ENCODE measurements around the gene HEXIM2. TPM values are rescaled to one million over a fixed set of nuclear protein-coding genes. Genes with fewer than 3 reads are reported as not detected.

Gene HEXIM2
- total and polyA plus RNA-seq, 2 of the 13 experiments (the other 11 are each of a cell fraction or from before 2014, with no cell fraction given), result 27.1 to 32.4 TPM

DNA sequence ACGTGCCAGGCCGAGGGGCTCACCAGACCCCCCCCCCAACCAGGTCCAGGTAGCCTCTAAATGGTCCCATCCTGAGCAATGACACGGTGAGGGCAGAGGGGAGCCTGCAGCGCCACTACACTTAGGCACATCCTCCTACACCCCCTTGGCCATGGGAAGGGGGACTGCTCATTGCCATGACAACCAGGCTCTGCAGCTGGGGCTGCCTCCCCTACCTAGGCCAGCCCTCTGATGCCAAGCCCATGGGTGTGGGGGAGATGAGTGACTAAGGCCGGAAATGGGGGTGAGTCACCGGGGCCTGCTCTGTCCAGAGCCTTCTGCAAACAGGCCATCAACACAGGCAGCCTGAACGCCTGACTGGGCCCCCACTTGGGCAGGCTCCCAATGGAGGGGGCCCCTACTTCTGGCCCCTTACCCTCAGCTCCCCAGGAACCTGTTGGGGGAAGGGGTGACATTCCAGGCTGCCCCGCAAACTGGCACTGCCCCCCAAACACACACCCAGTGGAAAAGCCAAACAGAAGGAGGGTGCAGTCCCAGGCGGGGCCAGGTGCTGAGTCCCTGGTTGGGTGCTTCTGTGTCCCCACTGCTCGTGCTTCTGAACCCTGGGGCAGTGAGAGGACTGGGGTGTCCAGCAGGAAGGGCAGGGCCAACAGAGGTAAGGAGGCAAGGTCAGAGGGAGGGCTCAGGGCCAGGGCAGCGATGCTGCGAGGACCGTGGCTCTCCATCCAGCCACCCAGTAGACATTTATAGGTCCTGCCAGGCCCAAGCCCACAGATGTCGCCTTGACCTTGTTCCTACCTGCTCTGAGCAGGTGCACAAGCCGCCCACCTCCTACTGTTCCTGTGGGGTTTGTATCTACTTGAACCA lies 37.5 kb upstream of the HEXIM2 start (continued):
- TF ChIP-seq, protein P1, sequence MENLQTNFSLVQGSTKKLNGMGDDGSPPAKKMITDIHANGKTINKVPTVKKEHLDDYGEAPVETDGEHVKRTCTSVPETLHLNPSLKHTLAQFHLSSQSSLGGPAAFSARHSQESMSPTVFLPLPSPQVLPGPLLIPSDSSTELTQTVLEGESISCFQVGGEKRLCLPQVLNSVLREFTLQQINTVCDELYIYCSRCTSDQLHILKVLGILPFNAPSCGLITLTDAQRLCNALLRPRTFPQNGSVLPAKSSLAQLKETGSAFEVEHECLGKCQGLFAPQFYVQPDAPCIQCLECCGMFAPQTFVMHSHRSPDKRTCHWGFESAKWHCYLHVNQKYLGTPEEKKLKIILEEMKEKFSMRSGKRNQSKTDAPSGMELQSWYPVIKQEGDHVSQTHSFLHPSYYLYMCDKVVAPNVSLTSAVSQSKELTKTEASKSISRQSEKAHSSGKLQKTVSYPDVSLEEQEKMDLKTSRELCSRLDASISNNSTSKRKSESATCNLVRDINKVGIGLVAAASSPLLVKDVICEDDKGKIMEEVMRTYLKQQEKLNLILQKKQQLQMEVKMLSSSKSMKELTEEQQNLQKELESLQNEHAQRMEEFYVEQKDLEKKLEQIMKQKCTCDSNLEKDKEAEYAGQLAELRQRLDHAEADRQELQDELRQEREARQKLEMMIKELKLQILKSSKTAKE (CRISPR knock-in tag; IDR thresholded peaks at IDR 0.05; ENCODE audit: borderline replicate concordance), result peak; percentile 64; the same call in 1 of the 2 replicates
- TF ChIP-seq ZNF691 (CRISPR knock-in tag; IDR thresholded peaks at IDR 0.05; ENCODE audit: borderline replicate concordance, low read depth), result peak; percentile 87; the same call in 1 of the 2 replicates
- TF ChIP-seq RARG (CRISPR knock-in tag; IDR thresholded peaks at IDR 0.05; ENCODE audit: low read depth), result no peak
- no peak for TF ChIP-seq KLF9 (CRISPR knock-in tag; IDR thresholded peaks at IDR 0.05; ENCODE audit: low read depth)
- no peak for TF ChIP-seq GPBP1L1 (CRISPR knock-in tag; IDR thresholded peaks at IDR 0.05)
- TF ChIP-seq ZNF672 (CRISPR knock-in tag; IDR thresholded peaks at IDR 0.05), result no peak
- 0 out of 2 replicates have a peak, but pooled peaks have one; percentile 28 for TF ChIP-seq ZNF276 (CRISPR knock-in tag; IDR thresholded peaks at IDR 0.05; ENCODE audit: low read depth)
- TF ChIP-seq ZKSCAN5 (CRISPR knock-in tag; IDR thresholded peaks at IDR 0.05), result no peak
- no peak for TF ChIP-seq NONO (IDR thresholded peaks at IDR 0.05)
- TF ChIP-seq NONO (CRISPR knock-in tag; conservative IDR thresholded peaks at IDR 0.05), result no peak
- no peak for TF ChIP-seq SRY (CRISPR knock-in tag; IDR thresholded peaks at IDR 0.05)
- no peak; the same call in 1 of the 2 replicates for TF ChIP-seq ZNF891 (CRISPR knock-in tag; IDR thresholded peaks at IDR 0.05)
- 0 out of 2 replicates have a peak, but pooled peaks have one; percentile 13 for TF ChIP-seq NRL (CRISPR knock-in tag; IDR thresholded peaks at IDR 0.05; ENCODE audit: borderline replicate concordance)
- TF ChIP-seq AHR (CRISPR knock-in tag; IDR thresholded peaks at IDR 0.05), result peak; percentile 23; the same call in 1 of the 2 replicates
- no peak for TF ChIP-seq ZNF709 (CRISPR knock-in tag; IDR thresholded peaks at IDR 0.05)
- TF ChIP-seq ZBTB3 (CRISPR knock-in tag; IDR thresholded peaks at IDR 0.05; ENCODE audit: borderline replicate concordance, low read depth), result 0 out of 2 replicates have a peak, but pooled peaks have one; percentile 33
- TF ChIP-seq, protein P2, sequence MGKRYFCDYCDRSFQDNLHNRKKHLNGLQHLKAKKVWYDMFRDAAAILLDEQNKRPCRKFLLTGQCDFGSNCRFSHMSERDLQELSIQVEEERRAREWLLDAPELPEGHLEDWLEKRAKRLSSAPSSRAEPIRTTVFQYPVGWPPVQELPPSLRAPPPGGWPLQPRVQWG (CRISPR knock-in tag; IDR thresholded peaks at IDR 0.05; ENCODE audit: borderline replicate concordance, low read depth), result no peak
- no peak for TF ChIP-seq ZNF549 (CRISPR knock-in tag; IDR thresholded peaks at IDR 0.05)
- TF ChIP-seq RAD51 (IDR thresholded peaks at IDR 0.05; ENCODE audit: borderline replicate concordance), result no peak
- no peak for TF ChIP-seq RFXAP (CRISPR knock-in tag; IDR thresholded peaks at IDR 0.05; ENCODE audit: borderline replicate concordance)
- TF ChIP-seq SNRNP70 (IDR thresholded peaks at IDR 0.05; ENCODE audit: low read depth, low read length), result no peak
- peak; percentile 66; the same call in 1 of the 2 replicates for TF ChIP-seq ZBTB38 (CRISPR knock-in tag; IDR thresholded peaks at IDR 0.05)
- TF ChIP-seq NR2F1 (CRISPR knock-in tag; IDR thresholded peaks at IDR 0.05), result peak in 1 of 2 experiments; percentile 56; a peak in 1 of 4 replicates
